Head of caudate nucleus (tissue), 42 donors: ENCODE measurements around the gene DQX1.

Experiments
- DNase-seq, 42 donors: peaks; one replicate each; pipeline versions ENCODE4 v3.0.0 to v3.0.0-alpha.2; 2020 to 2021; ENCODE audit warnings: mixed read lengths in 7 of 42
- intact Hi-C: fragments of 100-400 bp; cut with DNase I; formaldehyde crosslinking; loops from one replicate; pipeline ENCODE4 v1.15.0; 2022

Gene DQX1

GRCh38 chr2:74536166-74536950 is 10.3 kb upstream of the DQX1 start:
- DNase-seq = no peak
- intact Hi-C loops = no loop called here

- no peak for DNase-seq
- intact Hi-C loops = no loop called here
These were observed 9.5 kb upstream of the DQX1 start for GRCh38 chr2:74535440-74535965.

GRCh38 chr2:74534411-74534810 is 8.4 kb upstream of the DQX1 start:
- intact Hi-C loops = no loop called here
- DNase-seq = no peak

DNA sequence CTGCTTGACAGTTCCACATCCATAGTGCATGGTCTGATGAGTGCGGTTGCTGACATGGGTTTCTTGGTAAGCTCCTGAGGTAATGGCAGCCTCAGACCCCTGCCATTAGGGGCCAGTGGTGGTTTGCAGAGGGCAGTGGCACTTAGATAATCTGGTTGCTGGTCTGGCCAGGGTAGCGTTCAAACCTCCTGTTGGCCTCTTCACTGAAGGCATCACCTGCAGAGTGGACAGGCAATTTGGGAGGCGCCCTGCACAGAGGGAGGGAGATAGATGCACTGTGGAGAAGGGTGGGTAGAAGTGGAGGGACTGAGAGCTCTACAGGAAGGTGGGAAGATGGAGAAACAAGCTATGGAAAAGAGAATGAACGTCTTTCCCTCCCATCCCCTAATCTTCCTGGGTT is 7.4 kb upstream of the DQX1 start:
- intact Hi-C loops = no loop called here
- no peak for DNase-seq

DNA sequence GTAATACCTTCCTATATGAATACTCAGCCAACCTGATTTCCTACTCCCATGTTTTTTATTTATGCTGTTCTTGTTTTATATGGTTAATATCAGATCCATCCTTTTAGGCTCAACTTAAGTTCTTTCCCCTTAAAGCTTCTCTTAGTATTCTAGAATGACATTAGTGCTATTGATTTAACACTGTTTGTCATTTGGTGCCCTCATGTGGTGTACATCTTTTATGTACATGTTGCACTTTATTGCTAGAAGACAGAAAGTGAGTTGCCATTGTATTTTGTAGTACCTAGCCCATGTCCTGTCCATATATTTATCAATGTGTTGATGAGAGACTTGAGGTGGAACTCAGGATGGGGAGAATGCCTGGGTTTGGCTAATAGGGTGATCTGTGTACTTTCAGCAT is 6.2 kb upstream of the DQX1 start:
- intact Hi-C loops = no loop called here
- DNase-seq = no peak

DNA sequence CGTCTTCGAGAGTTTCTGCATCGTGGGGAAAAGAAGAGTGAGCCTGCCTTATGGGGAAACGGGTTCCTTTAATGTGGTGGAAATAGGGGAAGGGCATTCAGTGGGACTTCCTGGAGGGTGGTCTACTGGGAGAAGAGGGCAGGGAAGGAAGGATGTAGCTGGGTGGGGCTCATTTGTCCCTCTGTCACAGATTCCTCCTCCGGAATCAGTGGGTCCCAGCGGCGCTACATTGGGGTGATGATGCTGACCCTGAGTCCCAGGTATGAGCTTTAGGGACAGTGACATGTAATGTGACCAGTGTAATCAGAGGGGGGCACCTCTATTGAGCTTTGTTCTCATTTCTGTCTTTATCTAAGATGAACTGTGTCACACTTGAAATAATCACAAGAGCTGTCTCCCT is 5.6 kb upstream of the DQX1 start:
- intact Hi-C loops = no loop called here
- no peak for DNase-seq

DNA sequence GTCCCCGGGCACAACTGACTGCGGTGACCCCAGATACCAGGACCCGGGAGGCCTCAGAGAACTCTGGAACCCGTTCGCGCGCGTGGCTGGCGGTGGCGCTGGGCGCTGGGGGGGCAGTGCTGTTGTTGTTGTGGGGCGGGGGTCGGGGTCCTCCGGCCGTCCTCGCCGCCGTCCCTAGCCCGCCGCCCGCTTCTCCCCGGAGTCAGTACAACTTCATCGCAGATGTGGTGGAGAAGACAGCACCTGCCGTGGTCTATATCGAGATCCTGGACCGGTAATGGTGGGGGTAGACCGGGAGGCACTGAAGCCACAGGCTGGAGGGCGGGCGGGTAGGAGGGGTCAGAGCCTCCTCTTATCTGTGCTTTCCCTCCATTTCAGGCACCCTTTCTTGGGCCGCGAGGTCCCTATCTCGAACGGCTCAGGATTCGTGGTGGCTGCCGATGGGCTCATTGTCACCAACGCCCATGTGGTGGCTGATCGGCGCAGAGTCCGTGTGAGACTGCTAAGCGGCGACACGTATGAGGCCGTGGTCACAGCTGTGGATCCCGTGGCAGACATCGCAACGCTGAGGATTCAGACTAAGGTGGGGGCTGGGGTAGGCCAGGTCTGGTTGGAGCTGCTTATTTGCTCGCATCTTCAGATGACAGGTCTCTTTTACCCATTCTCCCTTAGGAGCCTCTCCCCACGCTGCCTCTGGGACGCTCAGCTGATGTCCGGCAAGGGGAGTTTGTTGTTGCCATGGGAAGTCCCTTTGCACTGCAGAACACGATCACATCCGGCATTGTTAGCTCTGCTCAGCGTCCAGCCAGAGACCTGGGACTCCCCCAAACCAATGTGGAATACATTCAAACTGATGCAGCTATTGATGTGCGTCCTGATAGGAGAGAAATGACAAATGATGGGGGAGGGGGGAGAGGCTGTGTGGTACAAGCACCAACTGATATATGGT is 4.5 kb upstream of the DQX1 start:
- peak in 27 of 42 donors; percentile 10 to 59 (median 35) for DNase-seq
- intact Hi-C loops = no loop called here

GRCh38 chr2:74529357-74530238 is 3.6 kb upstream of the DQX1 start, which contains the start of the genes AUP1 and HTRA2:
TSS of gene AUP1 (minus strand) at chr2:74529706. CDS start at chr2:74529629, 77 bp downstream.
TSS of gene HTRA2 (plus strand) at chr2:74529933. CDS start at chr2:74530007, 74 bp downstream.
- peak; percentile 96 to 99 (median 98) for DNase-seq
- intact Hi-C loops = loop anchor here (1.0 to 2.0 kb wide), 2 partner anchors 23 to 47 kb away; partner anchors contain the start of genes CCDC142 and PCGF1

GRCh38 chr2:74528600-74529356 is 2.7 kb upstream of the DQX1 start:
- DNase-seq = peak in 1 of 42 donors; percentile 37

DNA sequence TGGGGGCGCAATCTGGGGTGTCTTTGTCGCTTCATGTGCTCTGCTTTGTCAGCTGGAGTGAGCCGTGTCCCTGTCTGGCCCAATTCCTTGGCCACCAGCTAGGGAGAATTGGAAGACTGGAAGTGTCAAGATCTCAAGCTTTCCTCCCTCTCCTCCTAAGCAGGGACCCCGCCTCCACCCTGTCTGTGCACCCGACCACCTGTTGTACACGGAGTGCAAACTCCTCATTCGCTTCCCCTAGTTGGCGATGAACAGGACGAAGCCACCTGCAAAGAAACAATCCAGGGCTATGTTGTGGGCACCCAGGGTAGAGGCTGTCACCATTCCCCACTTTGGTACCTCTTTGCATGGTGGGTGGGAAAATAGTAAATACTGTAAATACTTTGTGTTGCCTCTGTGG is 1.7 kb upstream of the DQX1 start:
- intact Hi-C loops = loop anchor here (2.0 kb wide), 1 partner anchor 21 kb away; the partner anchor contains the start of gene PCGF1

More at GRCh38 chr2:74528600-74529356, 2.7 kb upstream of the DQX1 start:
- intact Hi-C loops = loop anchor here (1.0 to 2.0 kb wide), 2 partner anchors 22 to 46 kb away; partner anchors contain the start of genes CCDC142 and PCGF1

GRCh38 chr2:74526649-74527230 is 709 bp upstream of the DQX1 start:
- peak in 1 of 42 donors; percentile 13 for DNase-seq
- intact Hi-C loops = no loop called here

More for the DNA sequence above, 1.7 kb upstream of the DQX1 start:
- no peak for DNase-seq

GRCh38 chr2:74524955-74525716 is 895 bp downstream of the DQX1 start:
- intact Hi-C loops = no loop called here
- DNase-seq = peak in 1 of 42 donors; percentile 12

- intact Hi-C loops = no loop called here
These were observed 2.0 kb downstream of the DQX1 start for GRCh38 chr2:74524005-74524404.

GRCh38 chr2:74522516-74522915 is 3.5 kb downstream of the DQX1 start:
- intact Hi-C loops = no loop called here

More at GRCh38 chr2:74524005-74524404, 2.0 kb downstream of the DQX1 start:
- DNase-seq = peak in 1 of 42 donors; percentile 24

DNA sequence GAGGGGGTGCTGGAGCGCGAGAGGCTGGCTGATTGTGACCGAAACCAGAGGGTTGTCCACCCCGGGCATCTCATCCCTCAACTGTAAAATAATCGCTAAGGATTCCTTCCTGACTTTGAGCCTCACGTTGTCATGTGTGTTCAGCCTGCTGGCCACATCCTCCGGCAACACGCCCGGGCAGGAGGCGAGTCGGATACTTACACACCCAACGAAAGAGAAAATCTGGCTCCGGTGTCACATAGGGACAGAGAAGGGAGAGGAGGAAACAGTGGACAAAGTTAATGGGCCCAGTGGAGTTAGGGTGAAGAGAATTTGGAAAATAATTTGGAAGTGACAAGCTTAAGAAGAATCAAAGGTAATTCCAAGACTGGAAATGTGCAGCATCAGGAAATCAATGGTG is 9.4 kb downstream of the DQX1 start:
- DNase-seq = no peak

More at GRCh38 chr2:74522516-74522915, 3.5 kb downstream of the DQX1 start:
- no peak for DNase-seq

DNA sequence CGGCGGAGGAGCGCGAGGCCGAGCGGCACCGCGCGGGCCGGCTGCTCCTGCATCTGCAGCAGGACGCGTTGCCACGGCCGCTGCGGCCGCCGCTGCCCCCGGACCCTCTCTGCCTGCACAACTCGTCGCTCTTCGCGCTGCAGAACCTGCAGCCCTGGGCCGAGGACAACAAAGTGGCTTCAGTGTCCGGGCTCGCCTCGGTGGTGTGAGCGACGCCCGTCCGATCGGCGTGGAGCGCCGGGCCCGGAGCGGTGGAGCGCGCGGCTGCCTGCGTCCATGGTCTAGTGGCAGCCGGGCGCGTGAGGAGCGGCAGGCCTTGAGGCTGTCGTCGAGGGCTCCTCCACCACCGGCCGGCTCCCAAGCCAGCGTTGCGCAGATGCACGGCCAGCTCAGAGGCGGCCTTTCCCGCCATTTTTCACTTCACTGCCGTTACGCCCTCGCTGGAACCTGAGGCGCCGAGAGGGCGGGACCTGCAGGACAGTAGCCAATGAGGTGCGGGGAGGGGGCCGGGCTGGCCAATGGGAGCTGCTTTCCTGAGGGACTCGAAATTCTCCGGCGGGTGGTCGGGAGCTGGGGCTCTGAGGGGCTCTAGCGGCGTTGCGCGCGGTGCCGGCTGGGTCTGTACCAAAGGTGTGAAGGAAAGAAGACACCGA is 9.9 kb downstream of the DQX1 start:
- intact Hi-C loops = no loop called here
- DNase-seq = peak in 41 of 42 donors; percentile 27 to 78 (median 62)

More for the DNA sequence above, 9.4 kb downstream of the DQX1 start:
- intact Hi-C loops = no loop called here
